ENCODE data around the gene SIDT1. TPM values are rescaled to one million over a fixed set of nuclear protein-coding genes. Genes with fewer than 3 reads are reported as not detected.

SIDT1 gene
- total RNA-seq, 1 experiment from 2014 or later = not detected

GRCh38 chr3:113659996-113660395, 127.6 kb downstream of the SIDT1 start:
- no TSS peak for BruUV-seq (replicated peaks)
- POLR2A ChIA-PET = no interaction called here
- in situ Hi-C loops (cut with HindIII; ENCODE audit: low pct_unique_long_range_greater_than_20kb, low sequenced_read_pairs) (no loop called here), intact Hi-C loops (cut with micrococcal nuclease; ENCODE audit: unreplicated experiment) (no loop called here)
- ATAC-seq = no peak
- CTCF ChIA-PET = no interaction called here
- Histone ChIP-seq H3K36me3 (ENCODE audit: control insufficient read depth, insufficient read depth, low read length) (no peaks in the 10 kb centered on the region), H3K27ac (ENCODE audit: low read length) (no peak overlapping the region), H3K27me3 (ENCODE audit: control insufficient read depth, insufficient read depth, low read length) (no peaks in the 10 kb centered on the region), H3K4me3 (ENCODE audit: low read depth in 2 of 2, low read length in 2 of 2) (no peak overlapping the region), H3K4me1 (ENCODE audit: control insufficient read depth, insufficient read depth, low read length) (no peaks in the 10 kb centered on the region), H3K9me3 (ENCODE audit: control insufficient read depth, insufficient read depth, low read depth, low read length) (no peaks in the 10 kb centered on the region)
- no peak for DNase-seq (ENCODE audit: low read depth, low spot score)
- TF ChIP-seq CTCF (IDR thresholded peaks at IDR 0.05) (no peak), TCF7L2 (IDR thresholded peaks at IDR 0.05; ENCODE audit: low read depth, low read length) (no peak), REST (IDR thresholded peaks at IDR 0.05; ENCODE audit: insufficient read depth in 1 of 2, low read depth in 2 of 2, low read length in 1 of 2) (no peak), POLR2AphosphoS5 (IDR thresholded peaks at IDR 0.05; ENCODE audit: low read depth, low read length) (no peak), SIN3A (IDR thresholded peaks at IDR 0.05; ENCODE audit: borderline replicate concordance, insufficient read depth, low read depth, low read length) (no peak)

GRCh38 chr3:113660458-113660857, 128.1 kb downstream of the SIDT1 start:
- intact Hi-C loops (cut with micrococcal nuclease; ENCODE audit: unreplicated experiment) = no loop called here
- ATAC-seq = no peak
- in situ Hi-C loops (cut with HindIII; ENCODE audit: low pct_unique_long_range_greater_than_20kb, low sequenced_read_pairs) = no loop called here
- DNase-seq (ENCODE audit: low read depth, low spot score) = no peak
- no TSS peak for BruUV-seq (replicated peaks)
- H3K4me3 ChIP-seq (ENCODE audit: low read depth in 2 of 2, low read length in 2 of 2) = no peak overlapping the region
- no peaks in the 10 kb centered on the region for H3K9me3 ChIP-seq (ENCODE audit: control insufficient read depth, insufficient read depth, low read depth, low read length)
- no peaks in the 10 kb centered on the region for H3K36me3 ChIP-seq (ENCODE audit: control insufficient read depth, insufficient read depth, low read length)
- CTCF ChIA-PET = no interaction called here
- POLR2A ChIA-PET = no interaction called here
- no peak for TF ChIP-seq CTCF (IDR thresholded peaks at IDR 0.05)
- no peak for TF ChIP-seq TCF7L2 (IDR thresholded peaks at IDR 0.05; ENCODE audit: low read depth, low read length)
- no peak for TF ChIP-seq REST (IDR thresholded peaks at IDR 0.05; ENCODE audit: insufficient read depth in 1 of 2, low read depth in 2 of 2, low read length in 1 of 2)
- no peak for TF ChIP-seq POLR2AphosphoS5 (IDR thresholded peaks at IDR 0.05; ENCODE audit: low read depth, low read length)
- no peak for TF ChIP-seq SIN3A (IDR thresholded peaks at IDR 0.05; ENCODE audit: borderline replicate concordance, insufficient read depth, low read depth, low read length)
- H3K27me3 ChIP-seq (ENCODE audit: control insufficient read depth, insufficient read depth, low read length) = no peaks in the 10 kb centered on the region
- no peaks in the 10 kb centered on the region for H3K4me1 ChIP-seq (ENCODE audit: control insufficient read depth, insufficient read depth, low read length)
- H3K27ac ChIP-seq (ENCODE audit: low read length) = no peak overlapping the region
